Measurements from ENCODE around the gene PEAR1. TPM values are rescaled to one million over a fixed set of nuclear protein-coding genes. Genes with fewer than 3 reads are reported as not detected.

The PEAR1 gene
- total and polyA plus RNA-seq, 2 of the 4 experiments (the other 2 are of a cell fraction): 2.0 to 44.4 TPM

GRCh38 chr1:156897078-156897825 lies 3.7 kb downstream of the PEAR1 start:
- Histone ChIP-seq H4K5ac (ENCODE audit: low read depth, low read length) (peak overlapping the region; percentile 92), H3K9me1 (ENCODE audit: insufficient read depth, low read length) (peaks cover 29% of the 10 kb centered on the region), H3K4me3 (ENCODE audit: insufficient read depth, low read depth, low read length) (no peak overlapping the region), H2AK9ac (replicated peaks; ENCODE audit: low read depth, low read length, poor library complexity) (peak overlapping the region; percentile 98), H2BK120ac (ENCODE audit: low read depth, low read length) (peak overlapping the region; percentile 95), H3K9me3 (ENCODE audit: control insufficient read depth, insufficient read depth, low read length) (no peaks in the 10 kb centered on the region), H3K23ac (ENCODE audit: low read depth, low read length) (peak overlapping the region; percentile 96), H3K9ac (ENCODE audit: low read depth, low read length) (peak overlapping the region; percentile 62), H4K8ac (ENCODE audit: low read depth in 2 of 2, low read length in 2 of 2) (peak overlapping the region; percentile 76 to 96), H4K20me1 (ENCODE audit: insufficient read depth, low read length) (peaks cover 2% of the 10 kb centered on the region; the same call in 1 of the 2 replicates), H3K4ac (ENCODE audit: low read depth, low read length) (peak overlapping the region; percentile 96), H2BK20ac (ENCODE audit: low read depth, low read length) (peak overlapping the region; percentile 90), H2AK5ac (ENCODE audit: low read depth, low read length) (peak overlapping the region; percentile 99), H4K91ac (ENCODE audit: insufficient read depth, low read depth, low read length) (peak overlapping the region; percentile 74), H3K56ac (ENCODE audit: extremely low read depth, insufficient read depth, low read length) (peak overlapping the region; percentile 96), H3K14ac (replicated peaks; ENCODE audit: low read depth, low read length) (peak overlapping the region; percentile 98), H3K4me1 (ENCODE audit: control insufficient read depth, insufficient read depth, low read length) (peaks cover 45% of the 10 kb centered on the region), H2BK15ac (ENCODE audit: low read depth, low read length) (peak overlapping the region; percentile 84), H3K79me1 (ENCODE audit: low read depth in 1 of 2, low read length in 2 of 2) (peaks cover 27 to 86% of the 10 kb centered on the region in 2 experiments), H3K27me3 (ENCODE audit: control insufficient read depth, insufficient read depth, low read length) (no peaks in the 10 kb centered on the region), H3K36me3 (ENCODE audit: control insufficient read depth, insufficient read depth, low read length) (no peaks in the 10 kb centered on the region), H3K18ac (ENCODE audit: low read depth, low read length) (peak overlapping the region; percentile 73), H3K27ac (ENCODE audit: insufficient read depth, low read length) (peak overlapping the region; percentile 77), H3K4me2 (ENCODE audit: low read depth, low read length) (peak overlapping the region; percentile 56), H2AFZ (replicated peaks; ENCODE audit: low read length, poor library complexity) (peak overlapping the region; percentile 64), H2BK5ac (ENCODE audit: low read depth, low read length, poor library complexity, severe bottlenecking) (peak overlapping the region; percentile 92)
- 60% methylated on average over 7 of the region's 14 CpGs; no CpG with 5 or more reads in 1 of the 2 experiments for WGBS, 2 experiments (ENCODE audit: extremely low coverage in 2 of 2, insufficient read length in 1 of 2)
- in situ Hi-C loops (cut with MboI; ENCODE audit: low sequenced_read_pairs): no loop called here
- peak; percentile 67 for DNase-seq
- ChIA-PET CTCF (interaction anchor here (0.9 to 1.0 kb wide), 2 partner anchors 23 to 31 kb away, joined by 3 read pairs; no protein-coding TSS in a partner anchor), POLR2A (ENCODE audit: unreplicated experiment) (no interaction called here)
- peak; percentile 22 for ATAC-seq (ENCODE audit: low read depth)
- 0 out of 2 replicates have a peak, but pooled peaks have one; percentile 34 for TF ChIP-seq FOS (IDR thresholded peaks at IDR 0.05; ENCODE audit: low read depth, low read length)
- no peak for TF ChIP-seq NFE2L2 (IDR thresholded peaks at IDR 0.05; ENCODE audit: low read depth, low read length)
- dilution Hi-C loops (cut with HindIII; ENCODE audit: low sequenced_read_pairs, unreplicated experiment): no loop called here
- intact Hi-C loops (cut with micrococcal nuclease): no loop called here
- no TSS peak for BruUV-seq (replicated peaks)

Data from IMR-90 (cell line).